GM19468 (cell line): Measurements from ENCODE around the gene USP40.

ENCODE experiments used
- ATAC-seq: cut with Tn5 transposase; IDR thresholded peaks from one replicate; pipeline ENCODE4 v1.9.1; 2021; ENCODE audit warnings: mild to moderate bottlenecking, moderate library complexity, moderate number of reproducible peaks; ENCODE audit not compliant: unreplicated experiment; ENCODE audit errors: extremely low read depth

The USP40 gene

DNA sequence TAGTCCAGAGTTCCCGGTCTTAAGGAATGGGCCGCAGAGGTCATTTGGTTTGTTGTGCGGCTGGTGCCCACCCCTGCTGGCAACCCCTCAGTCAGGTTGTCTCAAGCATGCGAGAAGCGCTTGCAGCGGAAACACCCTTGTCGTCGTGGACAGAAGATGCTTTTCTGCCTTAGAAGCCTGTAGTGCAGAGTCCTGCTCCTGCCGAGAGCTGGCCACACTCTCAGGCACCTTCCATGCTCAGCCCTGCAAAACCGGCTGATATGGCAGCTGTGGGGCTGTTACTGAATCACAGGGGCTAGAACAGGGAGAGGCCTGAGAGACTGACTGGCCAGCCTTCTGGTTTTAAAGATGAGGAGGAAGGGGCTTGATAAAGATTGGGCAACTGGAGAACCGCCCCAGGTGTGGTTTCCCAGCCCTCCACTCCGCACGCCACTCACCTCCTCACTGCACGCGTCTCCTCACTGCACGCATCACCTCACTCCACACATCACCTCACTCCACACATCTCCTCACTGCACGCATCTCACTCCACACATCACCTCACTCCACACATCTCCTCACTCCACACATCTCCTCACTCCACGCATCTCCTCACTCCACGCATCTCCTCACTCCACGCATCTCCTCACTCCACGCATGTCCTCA is 103.6 kb downstream of the USP40 start:
- ATAC-seq: no peak

DNA sequence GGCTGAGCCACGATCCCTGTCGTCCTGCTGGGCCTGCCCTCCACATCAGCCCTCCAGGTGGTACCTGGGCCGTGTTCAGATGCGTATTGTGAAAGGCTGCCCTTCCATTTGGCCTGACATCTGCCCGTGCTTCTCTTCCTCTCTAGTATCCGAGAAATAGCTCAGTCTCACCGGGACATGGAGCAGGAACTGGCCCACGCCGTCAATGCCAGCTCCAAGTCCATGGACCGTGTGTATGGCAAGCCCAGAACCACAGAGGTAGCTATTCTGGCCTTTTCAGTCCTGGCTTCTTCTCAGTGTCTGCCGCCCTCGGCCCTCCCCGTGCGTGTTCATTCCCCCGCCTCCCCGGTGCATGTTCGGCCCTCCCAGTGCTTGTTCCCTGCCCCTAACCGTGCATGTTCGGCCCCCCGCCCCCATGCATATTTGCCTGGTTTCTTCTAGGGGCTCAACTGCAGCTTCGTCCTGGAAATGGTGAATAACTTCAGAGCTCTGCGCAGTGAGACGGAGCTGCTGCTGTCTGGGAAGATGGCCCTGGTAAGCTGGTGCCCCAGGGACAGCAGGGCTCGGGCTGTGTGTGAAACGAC is 104.3 kb downstream of the USP40 start:
- ATAC-seq: no peak

DNA sequence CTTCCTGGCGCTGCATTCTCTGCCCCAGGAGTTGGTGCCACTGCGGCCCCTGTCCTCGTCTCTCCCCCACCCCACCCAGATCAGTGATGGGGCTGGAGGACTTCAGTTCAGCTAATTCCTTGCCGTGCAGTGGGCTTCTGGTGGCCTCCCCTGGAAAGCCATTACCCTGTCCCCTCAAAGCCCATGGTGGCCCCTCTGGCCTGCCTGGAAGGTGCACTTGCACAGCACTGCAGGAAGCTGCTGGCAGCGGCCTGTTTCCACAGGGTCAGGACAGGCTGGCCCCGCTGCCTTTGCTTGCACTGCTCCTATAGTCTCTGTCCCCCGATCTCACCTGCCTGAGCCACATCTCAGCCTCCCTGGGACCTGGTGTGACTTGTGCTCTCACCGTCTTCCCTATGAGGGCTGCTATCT is 105.1 kb downstream of the USP40 start:
- ATAC-seq: no peak

DNA sequence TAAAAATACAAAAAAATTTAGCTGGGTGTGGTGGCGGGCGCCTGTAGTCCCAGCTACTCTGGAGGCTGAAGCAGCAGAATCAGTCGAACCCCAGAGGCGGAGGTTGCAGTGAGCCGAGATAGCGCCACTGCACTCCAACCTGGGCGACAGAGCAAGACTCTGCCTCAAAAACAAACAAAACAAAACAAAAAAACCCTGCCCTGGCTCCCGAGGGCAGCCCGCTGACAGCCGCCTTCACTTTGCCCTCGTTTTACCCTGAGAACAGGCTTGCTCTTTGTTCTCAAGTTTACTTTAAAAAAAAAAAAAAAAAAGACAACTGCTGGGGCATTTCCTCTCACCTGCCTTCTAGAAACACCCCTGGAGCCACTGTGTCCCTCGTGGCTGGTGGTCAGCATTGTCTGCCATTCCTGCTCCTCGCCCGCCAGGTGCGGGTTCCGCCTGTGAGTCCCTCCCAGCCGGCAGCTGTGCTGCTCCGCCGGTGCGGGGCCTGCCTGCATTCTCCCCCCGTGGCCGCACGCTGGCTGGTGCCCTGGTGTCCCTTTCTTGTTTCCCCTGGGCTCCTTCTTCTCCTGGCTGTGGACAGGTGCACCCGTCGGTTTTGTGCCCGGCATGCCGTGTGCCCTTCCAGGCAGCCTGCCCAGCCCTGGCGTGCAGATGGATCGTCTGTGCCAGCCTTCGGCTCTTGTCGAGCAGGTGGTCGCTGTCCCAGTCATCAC is 105.7 kb downstream of the USP40 start:
- ATAC-seq: no peak

DNA sequence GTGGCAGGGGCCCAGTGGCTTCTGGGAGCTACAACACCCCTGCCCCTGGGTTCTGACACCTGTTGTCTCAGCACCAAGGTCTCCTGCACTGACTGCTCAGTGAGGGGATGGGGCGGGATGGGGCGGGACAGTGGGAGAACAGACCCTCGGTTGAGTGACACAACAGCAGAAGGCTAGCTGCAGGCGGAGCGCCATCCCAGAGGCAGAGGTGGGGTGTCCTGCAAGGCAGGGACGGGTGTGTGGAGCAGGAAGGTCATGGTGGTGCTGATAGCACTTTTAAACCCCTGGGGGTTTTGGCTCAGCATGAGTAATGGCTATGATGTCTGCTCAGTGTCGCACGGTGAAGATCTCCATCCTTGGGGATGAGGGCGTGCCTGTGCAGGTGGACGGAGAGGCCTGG is 107.2 kb downstream of the USP40 start:
- ATAC-seq: no peak

DNA sequence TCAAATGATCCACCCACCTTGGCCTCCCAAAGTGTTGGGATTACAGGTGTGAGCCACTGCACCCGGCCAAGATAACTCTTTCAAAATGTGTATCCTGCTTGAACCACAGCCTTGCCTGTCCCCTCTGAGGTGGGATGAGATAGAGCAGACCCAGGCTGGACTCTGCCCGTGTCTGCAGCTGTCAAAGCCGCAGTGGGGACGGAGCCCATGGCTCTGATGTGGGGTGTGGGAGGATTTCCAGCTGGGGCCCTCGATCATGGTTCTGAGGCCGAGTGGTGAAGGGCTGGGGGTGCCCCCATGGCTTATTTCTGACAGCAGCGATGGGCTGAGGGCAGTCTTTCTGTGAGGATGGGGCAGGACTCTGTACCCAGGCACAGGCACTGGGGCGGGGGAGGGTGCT is 107.8 kb downstream of the USP40 start:
- ATAC-seq: no peak

DNA sequence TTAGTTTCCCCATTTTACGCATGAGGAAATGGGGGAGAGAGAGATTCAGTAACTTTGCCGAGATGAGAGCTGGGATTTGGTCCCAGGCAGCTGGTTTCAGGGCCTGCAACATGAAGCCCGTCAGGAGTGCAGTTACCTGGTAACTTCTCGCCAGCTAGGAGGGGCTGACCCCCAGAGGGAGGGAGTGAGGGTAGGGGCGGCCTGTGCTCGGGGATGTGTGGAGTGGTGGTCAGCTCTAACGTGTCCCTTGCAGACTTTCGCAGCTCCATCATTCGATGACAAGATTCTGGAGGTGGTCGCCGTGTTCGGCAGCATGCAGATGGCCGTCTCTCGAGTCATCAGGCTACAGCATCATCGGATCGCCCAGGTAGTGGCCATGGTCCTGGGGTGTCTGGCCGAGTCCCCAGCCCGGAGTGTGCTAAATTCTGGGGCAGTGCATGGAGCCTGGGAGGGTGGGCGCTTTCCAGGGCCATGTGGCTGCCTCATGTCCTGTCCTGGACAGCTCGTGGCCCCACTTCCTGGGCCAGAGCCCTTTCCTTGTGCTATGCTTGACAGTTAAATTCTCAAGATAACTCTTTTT is 108.5 kb downstream of the USP40 start:
- no peak for ATAC-seq

DNA sequence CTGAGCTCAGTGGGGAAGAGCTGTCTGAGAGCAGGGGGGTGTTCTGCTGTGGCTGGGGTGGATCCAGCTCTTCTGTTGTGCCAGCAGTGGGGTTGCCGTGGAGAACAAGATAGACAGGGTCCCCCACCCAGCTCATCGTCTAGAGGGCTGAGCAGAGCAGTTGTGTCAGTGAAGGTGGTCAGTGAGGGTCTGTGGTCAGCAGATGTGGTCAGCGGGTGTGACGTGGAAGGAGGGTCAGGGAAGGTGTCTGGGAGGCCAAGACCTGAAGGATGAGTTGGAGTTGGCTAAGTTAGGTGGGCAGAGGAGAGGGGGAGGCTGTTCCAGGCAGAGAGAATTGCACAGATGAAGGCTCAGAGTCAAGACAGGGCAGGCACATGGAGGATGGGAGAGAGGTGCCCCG is 109.2 kb downstream of the USP40 start:
- no peak for ATAC-seq

DNA sequence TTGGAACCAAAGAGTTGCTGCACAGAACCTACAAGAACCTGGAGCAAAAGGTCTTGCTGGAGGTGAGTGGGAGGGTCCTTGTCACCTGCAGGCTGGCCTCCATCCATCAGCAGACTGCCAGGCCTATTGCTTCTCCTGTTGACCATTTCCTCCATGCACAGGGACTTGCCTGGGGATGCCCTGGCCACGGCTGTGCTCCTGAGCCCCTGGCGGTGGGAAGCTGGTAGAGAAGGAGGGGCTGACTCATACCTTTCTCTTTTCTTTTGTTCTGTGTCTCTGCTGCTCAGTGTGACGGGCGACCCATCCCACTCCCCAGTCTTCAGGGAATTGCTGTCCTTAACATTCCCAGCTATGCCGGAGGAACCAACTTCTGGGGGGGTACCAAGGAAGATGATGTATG is 109.6 kb downstream of the USP40 start:
- no peak for ATAC-seq

DNA sequence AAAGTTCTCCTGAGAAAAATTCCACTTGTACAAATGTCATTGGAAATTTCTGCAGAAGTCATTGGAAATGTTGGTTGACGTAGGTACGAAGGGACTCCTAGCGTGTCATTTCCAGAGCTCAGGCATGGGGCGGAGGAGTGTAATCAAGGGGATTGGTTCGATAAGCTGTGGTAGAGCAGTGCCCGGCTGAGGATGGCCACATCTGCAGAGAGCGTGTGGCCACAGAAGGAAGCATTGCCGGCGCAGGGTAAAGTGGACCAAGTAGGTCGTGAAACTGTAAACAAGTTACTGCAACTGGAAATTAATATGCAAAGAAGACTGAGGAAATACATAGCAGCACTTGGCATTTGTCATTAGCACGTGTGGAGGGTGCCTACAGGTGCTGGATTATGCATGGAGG is 110.5 kb downstream of the USP40 start:
- no peak for ATAC-seq

DNA sequence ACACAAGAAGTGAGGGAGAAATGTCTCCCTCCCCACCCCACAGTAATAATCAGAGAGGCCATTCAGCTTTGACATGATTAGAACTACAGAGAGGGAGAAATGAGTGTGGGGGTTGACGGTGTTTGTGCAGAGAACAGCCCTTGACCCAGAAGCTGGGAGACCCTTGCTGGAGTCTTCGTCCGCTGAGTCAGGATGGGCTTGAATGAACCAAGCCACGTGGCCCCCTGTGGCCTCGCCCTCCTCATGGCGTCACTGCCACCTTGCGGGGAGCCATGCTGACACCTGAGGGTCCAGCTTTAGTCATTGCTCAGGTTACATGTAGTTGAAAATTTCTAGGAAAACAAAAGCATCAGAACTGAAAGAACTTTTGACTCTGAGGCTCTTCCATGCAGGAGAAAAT is 111.1 kb downstream of the USP40 start:
- no peak for ATAC-seq

DNA sequence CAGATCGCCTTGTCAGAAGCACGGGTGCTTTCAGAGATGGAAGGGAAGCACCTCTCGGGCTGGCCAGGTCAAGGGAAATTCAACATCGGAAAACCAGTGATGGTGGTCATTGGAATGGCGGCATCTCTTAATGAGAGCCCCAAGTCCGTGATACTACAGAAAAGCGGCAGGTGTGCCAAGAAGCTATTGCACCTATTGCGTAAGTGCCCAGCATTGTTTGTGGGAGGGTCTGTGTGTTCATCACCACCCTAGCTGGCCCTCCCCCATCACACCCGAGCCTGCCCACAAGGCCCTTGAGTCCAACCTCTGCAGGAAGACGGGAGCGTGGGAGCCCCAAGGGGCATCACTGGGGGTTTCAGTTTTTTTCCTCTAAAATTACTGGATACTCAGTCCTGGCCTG is 111.6 kb downstream of the USP40 start:
- ATAC-seq: no peak

DNA sequence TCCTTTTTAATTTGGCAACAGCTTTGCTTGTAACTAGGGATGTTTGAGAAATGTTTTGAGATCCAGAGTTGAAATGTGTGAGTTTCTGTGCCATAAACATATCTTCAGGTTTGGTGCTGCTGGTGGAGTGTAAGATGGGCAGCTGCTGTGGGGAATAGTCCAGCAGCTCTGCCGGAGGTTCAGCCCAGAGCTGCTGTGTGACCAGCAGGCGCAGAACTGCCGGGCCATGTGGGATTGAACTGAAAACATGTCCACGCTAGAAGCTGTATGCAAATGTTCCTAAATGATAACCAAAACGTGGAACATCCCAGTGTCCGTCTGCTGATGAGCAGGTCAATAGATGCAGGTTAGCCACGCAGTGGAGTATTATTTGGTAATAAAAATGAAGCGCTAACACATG is 112.7 kb downstream of the USP40 start:
- no peak for ATAC-seq

DNA sequence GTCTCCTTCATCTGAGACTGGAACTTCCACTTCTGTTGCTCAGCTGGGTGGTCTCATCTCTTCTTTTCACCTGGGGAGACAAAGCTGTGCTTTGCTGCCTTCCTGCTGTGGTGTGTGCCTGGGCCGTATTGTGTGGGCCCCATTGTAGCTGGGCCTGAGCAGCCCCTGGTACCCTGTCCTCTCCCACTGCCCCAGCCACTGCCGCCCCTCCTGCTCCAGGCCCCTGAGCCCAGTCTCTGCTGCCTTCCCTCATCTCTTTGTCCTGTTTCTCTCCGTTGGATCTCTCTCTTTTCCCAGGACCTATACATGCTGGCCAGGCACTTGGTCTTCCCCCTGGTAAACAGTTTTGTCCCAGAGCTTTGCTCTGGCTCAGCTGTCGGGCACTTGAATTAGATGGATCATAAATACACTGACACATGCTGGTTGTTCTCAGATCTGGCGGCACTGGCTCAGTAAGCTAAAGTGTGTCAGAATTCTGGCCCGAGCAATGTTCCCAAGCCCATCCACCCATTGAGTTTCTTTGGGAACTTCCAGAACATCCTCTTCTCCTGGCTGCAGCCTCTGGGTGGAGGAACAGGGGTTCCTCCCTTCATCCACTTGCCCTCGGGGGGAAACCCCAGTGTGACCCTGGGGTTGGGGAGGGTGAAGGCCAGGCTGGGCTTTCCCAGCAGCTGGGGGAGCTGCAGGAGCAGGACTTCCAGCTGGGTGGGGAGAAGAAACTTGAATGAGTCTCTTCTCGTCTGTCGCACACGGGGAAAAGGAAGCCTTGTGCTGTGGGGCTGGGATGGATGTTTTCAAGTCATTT is 113.3 kb downstream of the USP40 start:
- no peak for ATAC-seq

DNA sequence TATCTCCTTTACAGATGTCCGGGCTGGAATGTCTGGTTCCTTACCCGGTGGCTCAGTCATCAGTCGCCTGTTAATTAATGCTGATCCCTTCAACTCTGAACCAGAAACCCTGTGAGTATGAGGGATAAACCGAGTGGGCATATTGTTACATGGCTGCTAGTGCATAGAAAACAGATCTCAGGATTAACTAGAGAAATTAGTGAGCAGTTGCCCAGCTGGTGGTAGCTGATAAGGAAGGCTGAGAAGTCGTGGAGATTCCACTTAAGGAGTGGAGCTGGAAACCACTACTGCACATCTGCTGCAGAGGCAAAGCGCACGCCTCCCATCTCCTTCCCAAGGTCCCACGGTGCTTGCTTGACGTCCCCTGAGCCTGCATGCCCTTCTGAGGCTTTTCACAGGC is 114.6 kb downstream of the USP40 start:
- no peak for ATAC-seq

DNA sequence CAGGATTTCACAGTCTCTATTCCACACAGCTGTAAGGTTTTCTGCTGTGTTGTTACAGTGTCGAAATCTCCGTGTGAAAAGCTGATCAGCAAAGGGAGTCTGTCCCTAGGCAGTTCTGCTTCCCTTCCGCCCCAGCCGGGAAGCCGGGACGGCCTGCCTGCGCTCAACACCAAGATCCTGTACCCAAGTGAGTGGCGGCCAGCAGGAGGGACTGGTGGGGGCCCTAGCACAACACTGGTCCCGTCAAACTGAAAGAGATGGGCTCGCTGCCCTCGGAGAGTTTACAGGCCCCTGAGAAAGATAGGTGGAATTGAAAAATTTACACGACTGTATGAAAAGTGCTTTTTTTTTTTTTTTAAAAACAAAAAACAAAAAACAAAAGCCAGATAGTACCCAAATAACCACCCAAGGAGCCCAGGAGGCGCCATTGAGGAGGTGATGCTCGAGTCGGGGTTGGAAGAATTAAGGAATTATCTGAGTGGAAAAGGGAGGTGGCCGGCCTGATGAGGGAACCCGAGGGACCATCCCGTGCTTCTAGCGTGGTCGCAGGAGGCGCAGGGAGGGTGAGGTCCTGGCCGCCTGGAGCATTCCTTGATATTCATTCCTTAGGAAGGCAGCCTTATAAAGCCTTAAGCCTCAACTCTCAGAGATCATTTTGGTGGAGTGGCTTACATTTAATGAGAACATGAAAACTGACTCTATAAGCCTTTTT is 115.6 kb downstream of the USP40 start:
- ATAC-seq: no peak

DNA sequence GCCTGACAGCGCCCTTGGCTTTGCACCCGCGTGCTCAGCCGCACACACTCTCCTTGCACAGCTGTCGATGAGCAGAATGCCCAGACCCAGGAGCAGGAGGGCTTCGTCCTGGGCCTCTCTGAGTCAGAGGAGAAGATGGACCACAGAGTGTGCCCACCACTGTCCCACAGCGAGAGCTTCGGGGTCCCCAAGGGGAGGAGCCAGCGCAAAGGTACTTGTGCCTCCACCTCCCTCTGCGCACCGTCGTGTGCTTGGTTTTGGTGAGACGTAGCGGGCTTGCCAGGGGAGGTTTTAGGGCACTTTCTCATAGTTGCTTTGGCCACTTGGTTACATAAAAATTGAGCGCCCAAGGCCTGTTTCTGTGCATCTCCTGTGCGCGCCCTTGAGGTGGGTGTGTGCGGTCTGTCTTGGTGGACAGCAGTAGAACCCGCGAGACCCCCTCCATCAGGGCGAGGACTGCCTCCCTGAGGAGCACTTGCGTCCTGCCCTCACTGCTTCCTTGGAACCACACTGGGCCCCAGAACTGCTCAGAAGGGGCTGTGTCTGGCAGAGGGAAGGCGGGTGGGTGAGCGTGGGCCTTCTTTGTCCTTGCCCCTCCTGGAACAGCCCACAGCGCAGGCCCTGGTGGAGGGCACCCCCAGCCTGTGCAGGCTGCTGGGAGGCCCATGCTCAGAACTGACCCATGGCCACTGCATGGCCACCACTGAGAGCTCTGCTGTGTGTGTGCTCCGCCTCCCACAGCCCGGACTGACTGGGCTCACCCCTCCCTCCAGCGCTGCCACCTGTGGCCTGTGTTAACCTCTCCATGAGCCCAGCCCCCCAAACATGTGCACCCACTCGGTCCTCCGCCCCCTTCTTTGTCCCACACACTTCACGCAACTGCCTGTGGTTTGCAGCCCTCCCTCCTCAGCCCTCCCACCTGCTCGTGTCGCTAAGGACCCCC is 116.4 kb downstream of the USP40 start:
- ATAC-seq: no peak

DNA sequence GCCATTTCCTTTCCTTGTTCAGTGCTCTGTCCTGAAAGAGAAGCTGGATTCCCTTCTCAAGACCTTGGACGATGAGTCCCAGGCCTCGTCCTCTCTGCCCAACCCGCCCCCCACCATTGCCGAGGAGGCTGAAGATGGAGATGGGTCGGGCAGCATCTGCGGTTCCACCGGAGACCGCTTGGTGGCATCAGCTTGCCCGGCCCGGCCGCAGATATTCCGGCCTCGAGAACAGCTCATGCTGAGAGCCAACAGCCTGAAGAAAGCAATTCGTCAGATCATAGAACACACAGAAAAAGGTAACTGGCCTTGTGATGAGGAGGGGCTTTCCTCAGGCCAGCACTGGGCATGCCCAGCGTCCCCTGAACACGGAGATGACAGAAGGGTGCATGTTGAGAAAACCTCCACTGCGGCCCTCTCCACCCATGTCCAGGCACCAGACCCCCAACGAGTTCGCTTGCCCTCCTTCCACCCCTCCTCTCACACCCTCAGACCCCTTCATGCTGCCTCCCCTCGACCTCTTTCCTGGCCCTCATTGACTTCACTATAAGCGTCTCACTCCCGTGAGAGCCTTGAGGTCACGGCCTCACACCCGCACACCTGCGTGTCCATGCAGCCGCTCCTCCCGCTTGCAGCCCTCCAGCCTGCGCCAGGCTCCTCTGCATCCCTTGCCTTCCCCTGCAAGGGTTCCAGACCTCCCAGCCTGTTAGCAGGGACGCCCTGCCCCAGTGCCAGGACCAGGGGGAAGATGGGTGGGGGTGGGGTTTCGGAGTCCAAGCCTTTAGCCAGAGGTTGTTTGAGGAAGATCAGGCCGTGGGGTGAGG is 117.3 kb downstream of the USP40 start:
- no peak for ATAC-seq
